Transverse colon (tissue), 4 donors: ENCODE measurements around the gene ZNF236. TPM values are rescaled to one million over a fixed set of nuclear protein-coding genes. Genes with fewer than 3 reads are reported as not detected.

Source experiments
- DNase-seq: peaks from one replicate; pipeline ENCODE4 v3.0.0-alpha.2; 2019
- H3K27ac ChIP-seq, 4 donors: fragments of 200-600 bp; sonication (generic); 2 replicates each; pipeline ENCODE4 v1.5.1; 2016 to 2018; ENCODE audit warnings: inconsistent platforms in 4 of 4
- H3K27me3 ChIP-seq: fragments of 200-600 bp; sonication (generic); 2 replicates; pipeline ENCODE4 v1.5.1; 2017; ENCODE audit warnings: inconsistent platforms
- H3K36me3 ChIP-seq, 4 donors: fragments of 200-600 bp; sonication (generic); 2 replicates each; pipeline ENCODE4 v1.5.1; 2017 to 2019; ENCODE audit warnings: inconsistent platforms in 4 of 4
- H3K4me1 ChIP-seq, 4 donors: fragments of 200-600 bp; sonication (generic); 2 replicates each; pipeline ENCODE4 v1.5.1; 2017 to 2020; ENCODE audit warnings: inconsistent platforms in 4 of 4
- H3K4me3 ChIP-seq, 4 donors: fragments of 200-600 bp; sonication (generic); 1 replicate in 1 of 4; 2 replicates in 3 of 4; pipeline versions ENCODE4 v1.5.1 to v1.6.1; 2017 to 2019; ENCODE audit warnings: inconsistent platforms in 4 of 4
- H3K9me3 ChIP-seq, 2 donors: fragments of 200-600 bp; sonication (generic); 2 replicates each; pipeline ENCODE4 v1.5.1; 2017 to 2019; ENCODE audit warnings: inconsistent platforms in 2 of 2
- EP300 ChIP-seq: sonication (generic); formaldehyde crosslinking; IDR thresholded peaks from one replicate; pipeline ENCODE4 v1.6.1; 2017; ENCODE audit warnings: antibody characterized with exemption, low read depth
- POLR2A ChIP-seq: fragments of 450-650 bp; IDR thresholded peaks from one replicate; pipeline ENCODE4 v1.6.1; 2016; ENCODE audit warnings: antibody characterized with exemption, mild to moderate bottlenecking, moderate library complexity
- POLR2AphosphoS5 ChIP-seq, 3 donors: sonication (generic); formaldehyde crosslinking; IDR thresholded peaks; one replicate each; pipeline ENCODE4 v1.6.1; 2016; ENCODE audit warnings: antibody characterized with exemption in 3 of 3
- WGBS, 2 donors: methylation state at CpG; one replicate each; pipeline ENCODE4 v1.1.5; 2018; ENCODE audit warnings: low coverage in 1 of 2; 5-methylcytosine and 5-hydroxymethylcytosine counted together
- in situ Hi-C, 4 donors: fragments of 200-750 bp; cut with MboI; loops; one replicate each; pipeline versions ENCODE4 v1.15.0 to v1.15.1; 2017; ENCODE audit warnings: low sequenced_read_pairs in 3 of 4, low pct_ligation_motif_present in 1 of 4, low pct_unique_long_range_greater_than_20kb in 1 of 4
- intact Hi-C: fragments of 100-400 bp; cut with DNase I; formaldehyde crosslinking; loops from one replicate; pipeline ENCODE4 v1.15.1; 2023; ENCODE audit warnings: low total_unique reads
- total RNA-seq, 4 donors: library from RNA; depleted of rRNA; stranded (reverse); fragments of >200 nt; gene quantifications; one replicate each; pipeline ENCODE4 v1.1.0, GENCODE V29; 2016
- TF ChIP-seq, protein P1 (sequence below), 5 experiments: fragments of 200-600 bp in 3 of 5; fragments of 450-650 bp in 2 of 5; sonication (generic) in 3 of 5; IDR thresholded peaks; 1 replicate in 2 of 5; 2 replicates in 3 of 5; pipeline ENCODE4 v1.5.1; 2016 to 2017; ENCODE audit warnings: antibody characterized with exemption in 5 of 5, inconsistent platforms in 3 of 5, mild to moderate bottlenecking in 2 of 5, moderate library complexity in 1 of 5

The ZNF236 gene
- total RNA-seq, 4 donors from 2014 or later: 18.3 to 82.8 (median 43.7) TPM

DNA sequence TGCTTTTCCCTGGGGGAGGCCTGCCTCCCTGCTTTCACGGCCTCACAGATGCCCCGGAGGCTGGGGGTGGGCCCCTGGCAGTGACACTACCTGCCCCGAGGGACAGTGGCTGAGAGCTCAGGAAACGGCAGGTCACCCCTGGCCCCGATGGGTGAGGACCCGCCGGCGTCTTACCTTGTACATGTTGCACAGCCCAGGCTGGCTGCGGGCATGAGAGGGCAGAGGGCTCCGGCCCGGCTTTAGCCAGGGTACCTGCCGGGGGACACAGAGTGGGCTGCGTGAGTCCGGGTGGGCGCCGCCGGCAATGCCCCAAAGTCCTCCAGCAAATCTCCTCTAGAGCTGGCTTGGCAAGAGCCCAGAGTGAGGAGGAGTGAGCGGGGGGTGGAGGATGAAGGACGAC, 187.3 kb downstream of the ZNF236 start:
- 80 to 93% methylated on average over 1 to 15 of the region's 19 CpGs for WGBS, 2 donors
- in situ Hi-C loops: loop anchor here in 2 of 4 donors (10.0 to 25.0 kb wide), 2 partner anchors 55 to 653 kb away; no protein-coding TSS in a partner anchor
- Histone ChIP-seq H3K27me3 (no peaks in the 10 kb centered on the region), H3K4me1 (no peaks in the 10 kb centered on the region), H3K27ac (no peak overlapping the region), H3K4me3 (no peak overlapping the region), H3K36me3 (no peaks in the 10 kb centered on the region), H3K9me3 (no peaks in the 10 kb centered on the region)
- DNase-seq: no peak
- intact Hi-C loops: no loop called here
- no peak for TF ChIP-seq POLR2AphosphoS5 (IDR thresholded peaks at IDR 0.05)
- TF ChIP-seq, protein P1, sequence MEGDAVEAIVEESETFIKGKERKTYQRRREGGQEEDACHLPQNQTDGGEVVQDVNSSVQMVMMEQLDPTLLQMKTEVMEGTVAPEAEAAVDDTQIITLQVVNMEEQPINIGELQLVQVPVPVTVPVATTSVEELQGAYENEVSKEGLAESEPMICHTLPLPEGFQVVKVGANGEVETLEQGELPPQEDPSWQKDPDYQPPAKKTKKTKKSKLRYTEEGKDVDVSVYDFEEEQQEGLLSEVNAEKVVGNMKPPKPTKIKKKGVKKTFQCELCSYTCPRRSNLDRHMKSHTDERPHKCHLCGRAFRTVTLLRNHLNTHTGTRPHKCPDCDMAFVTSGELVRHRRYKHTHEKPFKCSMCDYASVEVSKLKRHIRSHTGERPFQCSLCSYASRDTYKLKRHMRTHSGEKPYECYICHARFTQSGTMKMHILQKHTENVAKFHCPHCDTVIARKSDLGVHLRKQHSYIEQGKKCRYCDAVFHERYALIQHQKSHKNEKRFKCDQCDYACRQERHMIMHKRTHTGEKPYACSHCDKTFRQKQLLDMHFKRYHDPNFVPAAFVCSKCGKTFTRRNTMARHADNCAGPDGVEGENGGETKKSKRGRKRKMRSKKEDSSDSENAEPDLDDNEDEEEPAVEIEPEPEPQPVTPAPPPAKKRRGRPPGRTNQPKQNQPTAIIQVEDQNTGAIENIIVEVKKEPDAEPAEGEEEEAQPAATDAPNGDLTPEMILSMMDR (IDR thresholded peaks at IDR 0.05): no peak
- no peak for TF ChIP-seq EP300
- TF ChIP-seq POLR2A: no peak

- H3K4me3 ChIP-seq: no peak overlapping the region
- no peaks in the 10 kb centered on the region for H3K36me3 ChIP-seq
- no peak for TF ChIP-seq POLR2A
- no peak for TF ChIP-seq EP300
- TF ChIP-seq POLR2AphosphoS5 (IDR thresholded peaks at IDR 0.05): no peak
- TF ChIP-seq, protein P1 (IDR thresholded peaks at IDR 0.05): no peak
- no peaks in the 10 kb centered on the region for H3K9me3 ChIP-seq
- DNase-seq: no peak
- in situ Hi-C loops: loop anchor here in 1 of 4 donors (25.0 kb wide), 1 partner anchor 650 kb away; no protein-coding TSS in a partner anchor
- H3K27me3 ChIP-seq: no peaks in the 10 kb centered on the region
- no peaks in the 10 kb centered on the region for H3K4me1 ChIP-seq
- no peak overlapping the region for H3K27ac ChIP-seq
- intact Hi-C loops: no loop called here
- 81 to 91% methylated on average over 7 to 8 of the region's 8 CpGs for WGBS, 2 donors
Measured at GRCh38 chr18:77012120-77012519, 189.8 kb downstream of the ZNF236 start.

DNA sequence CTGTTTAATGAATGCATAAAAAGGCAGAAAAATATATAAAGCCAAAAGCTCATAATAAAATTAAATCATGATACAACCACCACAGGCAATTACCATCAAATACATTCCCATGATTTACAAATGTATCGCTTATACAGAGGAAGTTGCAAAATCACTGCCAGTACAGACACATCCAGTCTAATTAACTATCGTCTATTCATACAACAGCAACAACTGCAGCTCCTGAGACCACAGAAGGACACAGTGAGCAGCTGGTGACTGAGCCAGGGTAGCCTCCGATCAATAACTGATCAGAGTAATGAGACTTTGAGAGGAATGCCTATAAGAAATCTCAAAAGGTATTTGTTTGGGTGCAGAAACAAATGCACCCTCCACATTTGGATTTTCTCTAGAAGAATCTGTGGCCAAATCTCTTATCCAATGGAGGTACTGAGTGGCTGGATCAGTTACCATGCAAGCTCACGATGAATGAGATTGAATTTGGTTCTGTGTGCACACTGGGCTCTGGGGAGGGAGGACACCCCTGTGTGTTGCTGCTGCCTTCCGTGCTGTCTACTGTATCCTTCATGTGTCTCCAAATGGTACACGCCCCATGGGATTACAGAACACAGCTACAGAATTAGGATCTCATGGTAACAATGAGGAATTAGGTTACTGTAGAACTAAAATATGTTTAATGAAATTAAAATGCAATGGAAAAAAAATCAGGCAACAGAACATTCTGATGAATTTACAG, 190.6 kb downstream of the ZNF236 start:
- Histone ChIP-seq H3K4me1 (no peaks in the 10 kb centered on the region), H3K27ac (peak overlapping the region in 2 of 4 donors; percentile 13 to 67), H3K36me3 (no peaks in the 10 kb centered on the region), H3K27me3 (no peaks in the 10 kb centered on the region), H3K9me3 (no peaks in the 10 kb centered on the region), H3K4me3 (no peak overlapping the region)
- TF ChIP-seq, protein P1 (IDR thresholded peaks at IDR 0.05): no peak
- no peak for TF ChIP-seq EP300
- TF ChIP-seq POLR2A: no peak
- TF ChIP-seq POLR2AphosphoS5 (IDR thresholded peaks at IDR 0.05): no peak
- 85 to 90% methylated on average over 6 of the region's 6 CpGs for WGBS, 2 donors
- intact Hi-C loops: no loop called here
- in situ Hi-C loops: loop anchor here in 1 of 4 donors (25.0 kb wide), 1 partner anchor 649 kb away; no protein-coding TSS in a partner anchor
- DNase-seq: no peak

DNA sequence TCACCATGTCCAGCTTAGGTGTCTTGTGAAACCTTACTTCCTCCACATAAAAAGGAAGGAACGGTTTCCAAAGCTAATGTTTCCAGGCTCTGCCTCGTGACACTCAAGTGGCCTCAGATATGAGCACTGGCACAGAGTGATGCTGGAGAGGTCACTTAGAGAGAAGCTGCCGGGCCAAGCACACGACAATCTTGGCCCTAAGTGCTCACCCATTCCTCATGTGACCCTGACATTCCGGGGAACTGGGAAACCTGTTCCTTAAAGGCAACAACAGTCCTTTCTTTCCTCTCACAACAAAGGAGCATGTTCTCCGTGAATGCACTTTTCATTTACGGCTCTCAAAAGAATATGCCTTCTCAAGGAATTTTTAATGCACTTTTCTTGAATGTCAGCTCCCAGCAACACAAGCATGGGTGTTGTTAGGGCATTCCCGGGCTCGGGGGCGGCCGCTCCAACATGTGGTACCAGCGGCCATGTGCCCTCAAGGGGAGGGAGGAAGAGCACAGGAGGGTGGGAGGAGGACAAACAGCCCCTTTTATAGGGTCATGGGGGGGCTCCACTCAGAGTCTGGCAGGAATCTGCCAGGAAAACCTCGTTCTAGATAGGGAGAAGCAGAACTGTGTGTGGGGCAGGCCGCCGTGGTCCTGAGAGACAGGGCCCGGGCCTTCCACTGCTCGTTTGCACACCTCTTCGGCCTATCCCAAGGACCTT, 191.6 kb downstream of the ZNF236 start:
- in situ Hi-C loops (loop anchor here in 1 of 4 donors (25.0 kb wide), 1 partner anchor 648 kb away; no protein-coding TSS in a partner anchor), intact Hi-C loops (no loop called here)
- TF ChIP-seq EP300 (no peak), POLR2AphosphoS5 (IDR thresholded peaks at IDR 0.05) (peak; percentile 8 to 28 (median 15)), POLR2A (no peak)
- TF ChIP-seq, protein P1 (IDR thresholded peaks at IDR 0.05): no peak
- peak; percentile 34 for DNase-seq
- H3K36me3 ChIP-seq: no peaks in the 10 kb centered on the region
- no peaks in the 10 kb centered on the region for H3K4me1 ChIP-seq
- 81 to 100% methylated on average over 1 to 18 of the region's 18 CpGs for WGBS, 2 donors
- H3K9me3 ChIP-seq: no peaks in the 10 kb centered on the region
- no peak overlapping the region for H3K4me3 ChIP-seq
- peak overlapping the region in 3 of 4 donors; percentile 31 to 67 (median 48) for H3K27ac ChIP-seq
- H3K27me3 ChIP-seq: no peaks in the 10 kb centered on the region
